ENCODE measurements around the gene OASL.

OASL gene

GRCh38 chr12:120999191-121000120, 39.6 kb downstream of the OASL start:
- no peak for TF ChIP-seq CTCF (IDR thresholded peaks at IDR 0.05; ENCODE audit: insufficient read depth, low read length, poor library complexity, severe bottlenecking)
- DNase-seq (ENCODE audit: extremely low read depth, insufficient read length) = no peak
- Histone ChIP-seq H3K4me3 (replicated peaks; ENCODE audit: low read depth, low read length) (no peak overlapping the region), H3K27me3 (replicated peaks; ENCODE audit: control insufficient read depth, insufficient read depth, low read length) (no peaks in the 10 kb centered on the region), H3K36me3 (ENCODE audit: control insufficient read depth, insufficient read depth, low read length) (peaks cover 11% of the 10 kb centered on the region)

- DNase-seq (ENCODE audit: extremely low read depth, insufficient read length) = no peak
- peaks cover 4% of the 10 kb centered on the region for H3K36me3 ChIP-seq (ENCODE audit: control insufficient read depth, insufficient read depth, low read length)
- no peak for TF ChIP-seq CTCF (IDR thresholded peaks at IDR 0.05; ENCODE audit: insufficient read depth, low read length, poor library complexity, severe bottlenecking)
- no peak overlapping the region for H3K4me3 ChIP-seq (replicated peaks; ENCODE audit: low read depth, low read length)
- no peaks in the 10 kb centered on the region for H3K27me3 ChIP-seq (replicated peaks; ENCODE audit: control insufficient read depth, insufficient read depth, low read length)
These were observed 40.6 kb downstream of the OASL start for GRCh38 chr12:120998435-120998834.

- no peaks in the 10 kb centered on the region for H3K27me3 ChIP-seq (replicated peaks; ENCODE audit: control insufficient read depth, insufficient read depth, low read length)
- no peak for DNase-seq (ENCODE audit: extremely low read depth, insufficient read length)
- TF ChIP-seq CTCF (IDR thresholded peaks at IDR 0.05; ENCODE audit: insufficient read depth, low read length, poor library complexity, severe bottlenecking) = no peak
- peaks cover 4% of the 10 kb centered on the region for H3K36me3 ChIP-seq (ENCODE audit: control insufficient read depth, insufficient read depth, low read length)
- H3K4me3 ChIP-seq (replicated peaks; ENCODE audit: low read depth, low read length) = no peak overlapping the region
These were observed 41.6 kb downstream of the OASL start for GRCh38 chr12:120997448-120997847.

- Histone ChIP-seq H3K27me3 (replicated peaks; ENCODE audit: control insufficient read depth, insufficient read depth, low read length) (no peaks in the 10 kb centered on the region), H3K4me3 (replicated peaks; ENCODE audit: low read depth, low read length) (no peak overlapping the region), H3K36me3 (ENCODE audit: control insufficient read depth, insufficient read depth, low read length) (peaks cover 2% of the 10 kb centered on the region; the same call in 1 of the 2 replicates)
- DNase-seq (ENCODE audit: extremely low read depth, insufficient read length) = no peak
- no peak for TF ChIP-seq CTCF (IDR thresholded peaks at IDR 0.05; ENCODE audit: insufficient read depth, low read length, poor library complexity, severe bottlenecking)
These were observed 42.8 kb downstream of the OASL start for GRCh38 chr12:120996133-120996746.

- no peak for TF ChIP-seq CTCF (IDR thresholded peaks at IDR 0.05; ENCODE audit: insufficient read depth, low read length, poor library complexity, severe bottlenecking)
- no peaks in the 10 kb centered on the region for H3K36me3 ChIP-seq (ENCODE audit: control insufficient read depth, insufficient read depth, low read length)
- no peak for DNase-seq (ENCODE audit: extremely low read depth, insufficient read length)
- H3K4me3 ChIP-seq (replicated peaks; ENCODE audit: low read depth, low read length) = no peak overlapping the region
- no peaks in the 10 kb centered on the region for H3K27me3 ChIP-seq (replicated peaks; ENCODE audit: control insufficient read depth, insufficient read depth, low read length)
These were observed 44.3 kb downstream of the OASL start for GRCh38 chr12:120994589-120995337.

Measured in GM06990 (cell line).